UCSD-AML1 (cell line): ENCODE data around the gene INTS7.

ENCODE experiments used
- DNase-seq: peaks from one replicate; lab custom pipeline; 2025; ENCODE audit not compliant: unreplicated experiment; lab: John Stamatoyannopoulos, UW

INTS7 gene

GRCh38 chr1:212035123-212035834, at the start of gene INTS7, which contains the start of gene DTL:
Gene INTS7, minus strand, starts transcription at chr1:212035557. Its CDS starts 120 bp downstream, at chr1:212035437.
Gene DTL, plus strand, starts transcription at chr1:212035748. Its CDS starts 143 bp downstream, at chr1:212035891.
- DNase-seq, result peak; percentile 99

GRCh38 chr1:212082765-212083406, 47.5 kb upstream of the INTS7 start:
- no peak for DNase-seq

DNA sequence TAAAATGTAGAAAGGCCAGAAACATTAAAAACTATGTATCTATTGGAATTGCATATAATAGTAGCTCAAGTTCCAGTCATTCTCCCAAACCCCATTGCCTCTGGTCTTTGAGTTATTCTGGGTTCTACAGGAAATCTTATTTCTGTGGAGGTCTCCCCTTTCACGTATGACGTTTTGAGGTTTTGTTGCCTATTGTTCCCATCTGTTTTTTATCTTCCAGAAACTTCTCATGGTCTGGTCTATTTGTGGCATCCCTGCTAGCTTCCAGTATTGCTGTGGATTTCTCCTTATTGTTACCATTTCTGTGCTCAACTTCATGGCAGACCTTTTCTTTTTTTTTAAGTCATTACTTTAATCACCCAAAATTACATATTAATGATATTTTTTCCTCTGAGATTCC, 43.5 kb upstream of the INTS7 start:
- DNase-seq, result no peak

DNA sequence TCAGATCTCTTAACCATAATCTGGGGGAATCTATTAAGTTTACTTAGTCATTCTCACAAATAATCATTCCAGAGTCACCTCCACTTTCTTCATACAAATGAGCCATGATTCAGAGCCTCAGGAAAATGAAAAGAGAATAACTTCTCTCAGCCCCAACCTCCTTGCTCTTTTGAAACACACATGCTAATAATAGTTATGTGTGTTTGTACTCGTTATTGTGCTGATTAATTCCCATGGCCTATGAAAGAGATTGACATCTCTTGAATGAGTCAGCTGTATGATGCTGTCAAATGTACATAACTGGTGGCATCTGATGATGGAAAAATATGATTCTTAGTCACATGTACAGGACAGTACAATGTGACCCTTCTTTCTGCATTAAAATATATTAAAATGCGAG, 41.7 kb upstream of the INTS7 start:
- DNase-seq, result no peak

GRCh38 chr1:212074856-212075255, 39.5 kb upstream of the INTS7 start:
- DNase-seq, result no peak

DNA sequence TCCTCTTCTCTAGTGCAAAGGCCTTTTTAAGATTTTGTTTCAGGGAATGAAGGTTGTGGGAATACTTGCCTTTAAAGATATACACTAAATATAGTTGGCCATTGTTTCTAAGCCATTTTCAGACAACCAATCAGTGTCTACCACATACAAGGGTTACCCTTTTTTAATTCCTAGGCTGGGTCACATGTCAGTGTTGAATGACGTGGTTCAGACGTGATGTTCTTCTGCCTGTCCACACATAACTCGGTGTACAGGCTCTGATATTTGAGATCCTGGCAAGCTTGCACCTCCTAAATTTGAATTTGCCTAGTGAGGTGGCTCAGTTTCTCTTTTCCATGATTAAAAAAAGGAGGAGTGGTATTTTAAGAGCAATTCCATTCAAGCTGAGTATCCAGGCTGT, 39.0 kb upstream of the INTS7 start:
- no peak for DNase-seq

- no peak for DNase-seq
These were observed 38.1 kb upstream of the INTS7 start for GRCh38 chr1:212073490-212073889.

GRCh38 chr1:212072047-212072446, 36.7 kb upstream of the INTS7 start:
- DNase-seq, result no peak

GRCh38 chr1:212070720-212071302, 35.5 kb upstream of the INTS7 start:
- DNase-seq, result no peak

DNA sequence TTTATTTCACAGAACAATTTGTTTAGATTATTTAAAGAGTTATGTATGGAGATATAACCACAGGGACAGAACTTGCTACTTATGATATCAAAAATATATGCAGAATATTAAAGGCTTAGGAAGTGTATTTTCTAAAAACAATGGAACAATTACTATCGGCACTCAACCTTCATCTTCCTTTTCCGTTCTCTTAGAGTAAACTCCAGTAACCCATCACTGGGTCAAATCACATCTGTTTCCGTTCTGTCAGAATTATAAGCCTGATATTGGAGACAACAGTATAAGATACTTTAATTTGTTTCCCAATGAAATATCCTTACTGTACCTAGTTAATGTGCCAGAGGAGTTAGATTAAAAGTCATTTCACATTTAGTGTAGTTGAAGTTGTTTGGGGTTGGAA, 32.4 kb upstream of the INTS7 start:
- no peak for DNase-seq

DNA sequence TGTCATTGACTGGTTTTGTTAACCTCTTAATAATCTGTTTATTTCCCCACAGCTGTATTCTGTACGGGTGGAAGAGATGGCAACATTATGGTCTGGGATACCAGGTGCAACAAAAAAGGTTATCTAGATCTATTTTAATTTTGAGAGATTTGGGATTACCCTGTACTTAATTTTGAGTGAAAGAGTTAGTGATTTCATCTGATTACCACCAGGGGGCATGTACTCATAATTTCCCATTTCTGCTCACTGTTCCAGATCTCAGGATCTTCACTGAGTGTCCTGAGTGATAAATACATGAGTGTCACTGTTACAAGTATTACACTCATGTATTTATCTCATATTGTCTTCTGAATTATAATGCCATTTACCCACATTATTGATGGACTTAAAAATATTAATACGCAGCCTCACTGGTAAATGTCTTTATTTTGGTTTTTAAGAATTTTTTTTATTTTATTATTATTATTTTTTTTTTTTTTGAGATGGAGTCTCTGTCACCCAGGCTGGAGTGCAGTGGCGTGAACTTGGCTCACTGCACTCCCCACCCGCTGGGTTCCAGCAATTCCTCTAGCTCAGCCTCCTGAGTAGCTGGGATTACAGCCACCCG, 27.6 kb upstream of the INTS7 start:
- no peak for DNase-seq

DNA sequence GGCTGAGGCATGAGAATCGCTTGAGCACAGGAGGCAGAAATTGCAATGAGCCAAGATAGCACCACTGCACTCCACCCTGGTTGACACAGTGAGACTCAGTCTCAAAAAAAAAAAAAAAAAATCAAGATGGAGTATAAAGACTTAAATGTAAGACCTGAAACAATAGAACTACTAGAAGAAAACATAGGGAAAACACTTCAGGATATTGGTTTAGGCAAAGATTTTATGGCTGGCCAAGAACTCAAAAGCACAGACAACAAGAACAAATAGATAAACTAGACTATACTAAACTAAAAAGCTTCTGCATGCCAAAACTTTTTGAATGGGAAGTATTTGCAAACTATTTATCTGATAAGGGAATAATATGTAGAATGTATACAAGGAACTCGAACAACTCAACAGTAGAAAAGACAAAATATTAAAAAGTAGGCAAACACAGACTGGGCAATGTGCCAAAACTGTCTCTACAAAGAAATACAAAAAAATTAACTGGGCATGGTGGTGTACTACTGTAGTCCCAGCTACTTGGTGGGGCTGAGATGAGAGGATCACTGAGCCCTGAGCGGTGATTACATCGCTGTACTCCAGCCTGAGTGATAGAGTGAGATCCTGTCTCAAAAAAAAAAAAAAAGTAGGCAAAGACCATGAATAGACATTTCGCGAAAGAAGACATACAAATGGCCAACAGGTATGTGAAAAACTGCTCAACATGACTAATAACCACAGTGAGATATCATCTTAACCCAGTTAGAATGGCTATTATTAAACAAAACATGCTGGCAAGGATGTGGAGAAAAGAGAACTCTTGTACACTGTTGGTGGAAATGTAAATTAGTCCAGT, 25.5 kb upstream of the INTS7 start:
- DNase-seq, result no peak

DNA sequence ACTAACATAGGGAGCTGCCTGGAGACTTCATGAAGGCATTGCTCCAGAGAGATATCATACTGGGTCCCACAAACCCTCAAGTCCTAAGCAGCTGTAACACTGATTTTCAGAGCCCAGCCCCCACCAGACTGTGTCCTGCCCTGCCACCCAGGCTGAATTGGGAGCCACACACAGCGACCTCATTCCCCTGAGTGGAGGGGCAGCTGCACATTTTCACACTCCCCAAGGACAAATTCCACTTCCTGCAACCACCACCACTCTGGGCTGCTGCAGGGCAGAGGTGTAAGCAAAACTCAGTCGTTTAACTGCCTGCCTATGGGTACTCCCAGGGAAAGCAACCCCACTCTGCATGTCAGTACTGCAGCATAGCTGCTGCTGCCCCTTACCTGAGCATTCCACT, 20.0 kb upstream of the INTS7 start:
- no peak for DNase-seq

GRCh38 chr1:212053993-212054392, 18.6 kb upstream of the INTS7 start:
- DNase-seq, result no peak

DNA sequence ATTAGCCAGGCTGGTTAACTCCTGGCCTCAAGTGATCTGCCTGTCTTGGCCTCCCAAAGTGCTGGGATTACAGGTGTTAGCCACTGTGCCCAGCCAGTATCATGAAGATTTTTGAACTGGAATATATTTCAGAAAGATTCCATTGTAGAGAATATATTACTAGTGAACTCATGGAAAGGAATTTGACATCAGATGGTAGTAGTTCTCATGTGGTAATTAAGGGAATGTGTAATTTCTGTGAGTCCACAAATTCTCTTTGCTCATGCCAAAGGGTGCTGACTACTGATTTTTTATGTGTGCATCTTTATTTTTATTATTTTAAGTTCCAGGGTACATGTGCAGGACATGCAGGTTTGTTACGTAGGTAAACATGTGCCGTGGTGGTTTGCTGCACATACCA, 10.6 kb upstream of the INTS7 start:
- no peak for DNase-seq

DNA sequence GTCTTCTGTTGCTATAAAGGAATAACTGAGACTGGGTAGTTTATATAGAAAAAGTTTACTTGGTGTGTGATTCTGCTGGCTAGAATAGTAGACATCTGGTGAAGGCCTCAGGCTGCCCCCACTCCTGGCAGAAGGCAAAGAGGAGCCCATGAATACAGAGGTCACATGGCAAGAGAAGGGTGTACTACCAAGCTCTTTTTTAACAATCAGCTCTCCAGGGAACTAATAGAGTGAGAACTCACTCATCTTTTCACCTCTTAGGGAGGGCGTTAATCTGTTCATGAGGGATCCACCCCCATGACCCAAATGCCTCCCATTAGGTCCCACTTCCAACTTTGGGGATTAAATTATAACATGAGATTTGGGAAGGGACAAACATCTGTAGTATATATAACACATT, 9.5 kb upstream of the INTS7 start:
- no peak for DNase-seq

GRCh38 chr1:212042436-212042835, 7.1 kb upstream of the INTS7 start:
- no peak for DNase-seq

GRCh38 chr1:212040629-212041412, 5.5 kb upstream of the INTS7 start:
- DNase-seq, result no peak

GRCh38 chr1:212039622-212040021, 4.3 kb upstream of the INTS7 start:
- no peak for DNase-seq

- no peak for DNase-seq
These were observed 2.5 kb upstream of the INTS7 start for GRCh38 chr1:212037900-212038299.
